ENCODE results near the gene ABCA7. TPM values are rescaled to one million over a fixed set of nuclear protein-coding genes. Genes with fewer than 3 reads are reported as not detected.

Gene ABCA7
- total RNA-seq, 2 donors from 2014 or later: 33.7 to 87.3 TPM

- intact Hi-C loops (cut with DNase I): no loop called here
- TF ChIP-seq, protein P1, sequence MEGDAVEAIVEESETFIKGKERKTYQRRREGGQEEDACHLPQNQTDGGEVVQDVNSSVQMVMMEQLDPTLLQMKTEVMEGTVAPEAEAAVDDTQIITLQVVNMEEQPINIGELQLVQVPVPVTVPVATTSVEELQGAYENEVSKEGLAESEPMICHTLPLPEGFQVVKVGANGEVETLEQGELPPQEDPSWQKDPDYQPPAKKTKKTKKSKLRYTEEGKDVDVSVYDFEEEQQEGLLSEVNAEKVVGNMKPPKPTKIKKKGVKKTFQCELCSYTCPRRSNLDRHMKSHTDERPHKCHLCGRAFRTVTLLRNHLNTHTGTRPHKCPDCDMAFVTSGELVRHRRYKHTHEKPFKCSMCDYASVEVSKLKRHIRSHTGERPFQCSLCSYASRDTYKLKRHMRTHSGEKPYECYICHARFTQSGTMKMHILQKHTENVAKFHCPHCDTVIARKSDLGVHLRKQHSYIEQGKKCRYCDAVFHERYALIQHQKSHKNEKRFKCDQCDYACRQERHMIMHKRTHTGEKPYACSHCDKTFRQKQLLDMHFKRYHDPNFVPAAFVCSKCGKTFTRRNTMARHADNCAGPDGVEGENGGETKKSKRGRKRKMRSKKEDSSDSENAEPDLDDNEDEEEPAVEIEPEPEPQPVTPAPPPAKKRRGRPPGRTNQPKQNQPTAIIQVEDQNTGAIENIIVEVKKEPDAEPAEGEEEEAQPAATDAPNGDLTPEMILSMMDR (IDR thresholded peaks at IDR 0.05): no peak
- TF ChIP-seq POLR2A (IDR thresholded peaks at IDR 0.05): no peak
- Histone ChIP-seq H3K4me1 (no peaks in the 10 kb centered on the region), H3K27ac (no peak overlapping the region), H3K36me3 (replicated peaks in 1 of 2; ENCODE audit: insufficient read depth in 1 of 2, low read depth in 2 of 2) (no peaks in the 10 kb centered on the region), H3K27me3 (no peaks in the 10 kb centered on the region), H3K4me3 (no peak overlapping the region), H3K9me3 (no peaks in the 10 kb centered on the region)
- DNase-seq (no peak), ATAC-seq (no peak)
- 96 to 97% methylated on average over 9 to 18 of the region's 20 CpGs for WGBS, 2 donors
These were observed 16.1 kb downstream of the ABCA7 start for GRCh38 chr19:1055886-1056620.

DNA sequence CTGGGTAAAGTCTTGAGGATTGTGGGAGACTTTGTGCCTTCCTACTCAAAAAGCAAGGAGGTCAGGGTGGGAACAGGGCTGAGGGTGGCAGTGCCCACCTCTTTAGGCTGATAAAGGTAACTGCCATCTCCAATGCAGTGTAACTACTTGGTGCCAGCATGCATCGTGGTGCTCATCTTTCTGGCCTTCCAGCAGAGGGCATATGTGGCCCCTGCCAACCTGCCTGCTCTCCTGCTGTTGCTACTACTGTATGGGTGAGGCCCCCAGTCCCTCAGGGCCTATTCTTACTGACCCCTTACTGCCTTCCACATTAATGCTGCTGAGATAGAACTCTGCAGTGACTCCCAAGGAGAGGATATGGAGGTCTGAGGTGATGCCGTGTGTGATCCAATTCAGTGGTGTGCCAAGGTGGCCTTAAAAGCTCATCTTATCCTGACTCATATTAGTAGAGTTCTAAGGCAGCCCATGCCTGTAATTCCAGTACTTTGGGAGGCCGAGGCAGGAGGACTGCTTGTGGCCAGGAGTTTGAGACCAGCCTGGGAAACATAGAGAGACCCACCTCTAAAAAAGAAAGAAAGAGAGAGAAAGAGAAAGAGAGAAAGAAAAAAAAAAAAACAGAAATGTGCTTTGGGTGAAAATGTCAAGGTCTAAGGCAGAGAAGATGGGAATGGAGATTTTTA lies 17.4 kb downstream of the ABCA7 start:
- WGBS, 2 donors: 53 to 69% methylated on average over 2 to 3 of the region's 3 CpGs
- intact Hi-C loops (cut with DNase I): no loop called here
- Histone ChIP-seq H3K4me3 (no peak overlapping the region), H3K27me3 (no peaks in the 10 kb centered on the region), H3K27ac (no peak overlapping the region), H3K9me3 (no peaks in the 10 kb centered on the region), H3K36me3 (replicated peaks in 1 of 2; ENCODE audit: insufficient read depth in 1 of 2, low read depth in 2 of 2) (no peaks in the 10 kb centered on the region), H3K4me1 (no peaks in the 10 kb centered on the region)
- no peak for DNase-seq
- no peak for ATAC-seq
- TF ChIP-seq, protein P1 (IDR thresholded peaks at IDR 0.05): no peak
- TF ChIP-seq POLR2A (IDR thresholded peaks at IDR 0.05): no peak

DNA sequence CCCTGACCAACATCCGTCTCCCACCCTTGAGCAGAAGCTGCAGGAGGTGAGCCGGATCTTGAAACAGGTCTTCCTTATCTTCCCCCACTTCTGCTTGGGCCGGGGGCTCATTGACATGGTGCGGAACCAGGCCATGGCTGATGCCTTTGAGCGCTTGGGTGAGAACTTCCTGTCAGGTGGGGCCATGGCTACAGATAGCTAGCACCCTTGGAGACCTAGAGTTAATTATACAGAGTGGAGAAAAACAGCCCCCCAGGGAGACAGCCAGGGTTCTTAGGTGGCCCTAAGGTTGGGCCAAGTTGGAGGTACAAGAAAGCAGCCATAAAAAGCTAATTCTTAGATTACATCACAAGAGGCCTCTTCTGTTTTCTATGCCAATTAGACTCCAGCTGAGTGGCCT lies 18.2 kb downstream of the ABCA7 start:
- TF ChIP-seq, protein P1 (IDR thresholded peaks at IDR 0.05): no peak
- no peak for TF ChIP-seq POLR2A (IDR thresholded peaks at IDR 0.05)
- WGBS, 2 donors: 92 to 93% methylated on average over 4 to 5 of the region's 5 CpGs

GRCh38 chr19:1060689-1061088 lies 20.8 kb downstream of the ABCA7 start:
- TF ChIP-seq, protein P1 (IDR thresholded peaks at IDR 0.05): no peak
- TF ChIP-seq POLR2A (IDR thresholded peaks at IDR 0.05): no peak
- Histone ChIP-seq H3K4me3 (no peak overlapping the region), H3K27ac (no peak overlapping the region), H3K27me3 (no peaks in the 10 kb centered on the region), H3K4me1 (peaks cover 17% of the 10 kb centered on the region), H3K36me3 (replicated peaks in 1 of 2; ENCODE audit: insufficient read depth in 1 of 2, low read depth in 2 of 2) (no peaks in the 10 kb centered on the region), H3K9me3 (no peaks in the 10 kb centered on the region)
- intact Hi-C loops (cut with DNase I): no loop called here
- no peak for DNase-seq
- 77 to 89% methylated on average over 1 to 5 of the region's 5 CpGs for WGBS, 2 donors
- no peak for ATAC-seq

More for the DNA sequence above, 18.2 kb downstream of the ABCA7 start:
- intact Hi-C loops (cut with DNase I): no loop called here
- H3K4me3 ChIP-seq: no peak overlapping the region
- ATAC-seq (no peak), DNase-seq (no peak)
- H3K4me1 ChIP-seq: no peaks in the 10 kb centered on the region
- no peak overlapping the region for H3K27ac ChIP-seq
- no peaks in the 10 kb centered on the region for H3K9me3 ChIP-seq
- no peaks in the 10 kb centered on the region for H3K27me3 ChIP-seq
- H3K36me3 ChIP-seq (replicated peaks in 1 of 2; ENCODE audit: insufficient read depth in 1 of 2, low read depth in 2 of 2): no peaks in the 10 kb centered on the region
